HG03280 (cell line): ENCODE results near the gene RNF13.
A peak's percentile ranks its signal among the peaks of the same experiment; 100 is the strongest.
"Not testable (repeated sequence)": the region's sequence is repeated elsewhere in the genome, so short reads cannot be mapped to it uniquely, and the experiment has no call there.

Experiments
- ATAC-seq: cut with Tn5 transposase; IDR thresholded peaks from one replicate; pipeline ENCODE4 v1.9.1; 2021; ENCODE audit warnings: mild to moderate bottlenecking, moderate library complexity; ENCODE audit not compliant: unreplicated experiment

The RNF13 gene

GRCh38 chr3:149800693-149801092 lies 12.3 kb upstream of the RNF13 start:
- no peak for ATAC-seq

GRCh38 chr3:149801195-149801594 lies 11.8 kb upstream of the RNF13 start:
- ATAC-seq: no peak

GRCh38 chr3:149801639-149802038 lies 11.4 kb upstream of the RNF13 start:
- ATAC-seq: no peak

- ATAC-seq: no peak
These were observed 6.7 kb upstream of the RNF13 start for GRCh38 chr3:149806171-149806778.

- no peak for ATAC-seq
These were observed 4.7 kb upstream of the RNF13 start for GRCh38 chr3:149808209-149808829.

GRCh38 chr3:149809699-149810098 lies 3.3 kb upstream of the RNF13 start:
- ATAC-seq: no peak

- no peak for ATAC-seq
These were observed 2.2 kb upstream of the RNF13 start for GRCh38 chr3:149810846-149811245.

- ATAC-seq: no peak
These were observed 830 bp upstream of the RNF13 start for GRCh38 chr3:149812165-149812605.

GRCh38 chr3:149813367-149814281 lies 609 bp downstream of the RNF13 start:
- ATAC-seq: peak; percentile 18

GRCh38 chr3:149815321-149815720 lies 2.3 kb downstream of the RNF13 start:
- ATAC-seq: no peak

GRCh38 chr3:149815728-149816127 lies 2.7 kb downstream of the RNF13 start:
- no peak for ATAC-seq

- no peak for ATAC-seq
These were observed 3.3 kb downstream of the RNF13 start for GRCh38 chr3:149816311-149816710.

GRCh38 chr3:149816986-149817385 lies 4.0 kb downstream of the RNF13 start:
- no peak for ATAC-seq

- ATAC-seq: no peak
These were observed 6.4 kb downstream of the RNF13 start for GRCh38 chr3:149819432-149819831.

- no peak for ATAC-seq
These were observed 7.2 kb downstream of the RNF13 start for GRCh38 chr3:149820183-149820582.

- ATAC-seq: no peak
These were observed 13.6 kb downstream of the RNF13 start for GRCh38 chr3:149826636-149827035.

- no peak for ATAC-seq
These were observed 15.4 kb downstream of the RNF13 start for GRCh38 chr3:149828390-149828789.

- not testable (repeated sequence) for ATAC-seq
These were observed 16.6 kb downstream of the RNF13 start for GRCh38 chr3:149829631-149830030.

- ATAC-seq: no peak
These were observed 17.9 kb downstream of the RNF13 start for GRCh38 chr3:149830902-149831301.

- no peak for ATAC-seq
These were observed 18.3 kb downstream of the RNF13 start for GRCh38 chr3:149831321-149831720.

- ATAC-seq: no peak
These were observed 19.1 kb downstream of the RNF13 start for GRCh38 chr3:149832086-149832485.

- no peak for ATAC-seq
These were observed 20.2 kb downstream of the RNF13 start for GRCh38 chr3:149833241-149833640.
